GM18951 (cell line): ENCODE data around the gene MDM4.
"Not testable (repeated sequence)": the region's sequence is repeated elsewhere in the genome, so short reads cannot be mapped to it uniquely, and the experiment has no call there.

Source experiments
- POLR2A ChIP-seq: IDR thresholded peaks from 4 replicates; pipeline ENCODE4 v1.6.1; 2011; ENCODE audit warnings: mild to moderate bottlenecking; ENCODE audit not compliant: insufficient read length, insufficient read depth; ENCODE audit errors: extremely low read depth
- in situ Hi-C: fragments of 300-500 bp; cut with MboI; formaldehyde crosslinking; loops from one replicate; pipeline ENCODE4 v1.12.0; 2022; ENCODE audit warnings: low sequenced_read_pairs, mixed read lengths, inconsistent platforms; ENCODE audit not compliant: unreplicated experiment

MDM4 gene

DNA sequence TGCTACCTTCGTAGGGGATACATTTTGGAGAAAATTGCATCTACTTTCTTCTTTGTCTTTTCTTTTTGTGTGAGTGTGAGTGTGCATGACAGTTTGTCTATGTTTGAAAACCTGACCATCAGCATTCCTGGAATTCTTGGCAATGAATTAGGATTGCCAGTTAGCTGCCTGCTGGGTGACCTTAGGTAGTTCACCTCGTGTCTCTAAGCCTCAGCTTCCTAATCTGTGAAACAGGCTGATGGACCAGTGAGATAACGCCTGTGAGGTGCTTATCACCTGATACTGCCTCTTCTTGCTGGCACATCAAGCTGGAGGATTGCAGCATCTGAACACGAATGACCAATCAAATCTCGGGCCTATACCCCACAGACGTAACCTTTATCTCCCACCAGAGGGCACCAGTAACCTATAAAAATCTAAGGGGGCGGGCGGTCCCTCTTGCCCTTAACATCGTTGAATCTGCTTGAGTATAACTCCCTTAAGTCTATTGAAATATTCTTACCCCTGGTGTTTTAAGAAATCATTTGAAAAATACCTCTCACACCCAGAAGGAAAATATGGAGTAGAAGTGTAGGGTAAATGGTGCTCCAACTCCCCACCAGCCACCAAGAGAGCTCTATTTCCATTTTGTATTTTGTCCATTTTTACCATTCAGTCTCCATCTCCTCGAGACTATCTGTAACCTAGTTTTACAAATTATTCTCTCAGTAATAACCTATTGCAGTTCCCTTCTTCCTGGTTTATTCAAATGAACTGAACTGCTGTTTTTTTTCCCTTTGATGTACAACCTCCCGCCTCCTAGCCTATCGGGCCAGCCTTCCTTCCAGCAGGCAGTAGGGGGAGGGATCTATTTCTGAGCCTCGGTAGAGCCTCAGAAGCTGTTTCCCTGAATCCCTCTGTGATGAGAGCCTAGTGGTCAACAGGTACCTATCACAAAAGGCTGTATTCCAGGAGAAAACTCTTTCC lies 49.7 kb downstream of the MDM4 start:
- in situ Hi-C loops, result loop anchor here (10.0 kb wide), 1 partner anchor 239 kb away; no protein-coding TSS in a partner anchor
- no peak for TF ChIP-seq POLR2A

DNA sequence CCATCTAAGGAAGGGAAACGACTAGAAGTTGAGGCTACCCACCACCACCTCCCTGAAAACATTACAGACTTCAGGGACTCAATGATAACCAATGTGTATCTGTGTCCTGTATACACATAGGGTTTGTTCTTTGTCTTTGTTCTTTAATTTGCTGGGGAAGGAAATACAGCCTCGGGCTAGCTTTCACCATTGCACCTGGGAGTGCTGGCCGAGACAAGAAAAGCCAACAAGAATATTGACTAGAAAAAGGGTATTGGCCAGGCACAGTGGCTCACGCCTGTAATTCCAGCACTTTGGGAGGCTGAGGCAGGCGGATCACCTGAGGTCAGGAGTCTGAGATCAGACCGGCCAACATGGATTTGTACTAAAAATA lies 50.4 kb downstream of the MDM4 start:
- TF ChIP-seq POLR2A, result no peak
- in situ Hi-C loops, result loop anchor here (10.0 kb wide), 1 partner anchor 238 kb away; no protein-coding TSS in a partner anchor

DNA sequence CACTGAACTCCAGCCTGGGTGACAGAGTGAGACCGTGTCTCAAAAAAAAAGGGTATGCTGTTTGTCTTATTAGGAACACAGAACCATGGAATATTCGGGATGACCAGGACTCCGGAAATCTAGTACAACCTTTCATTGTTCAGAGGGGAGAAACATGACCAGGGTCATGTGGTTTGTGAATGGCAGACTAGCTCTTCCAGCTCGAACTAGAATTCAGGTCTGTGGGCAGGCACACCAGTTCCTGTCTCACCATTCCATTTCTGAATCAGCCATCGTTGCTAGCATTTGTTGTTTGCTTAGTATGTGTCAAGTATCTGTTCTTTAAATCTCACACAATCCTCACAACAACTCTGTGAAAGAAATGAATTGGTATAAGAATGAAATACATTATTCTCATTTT lies 50.9 kb downstream of the MDM4 start:
- in situ Hi-C loops, result loop anchor here (10.0 kb wide), 1 partner anchor 238 kb away; no protein-coding TSS in a partner anchor

DNA sequence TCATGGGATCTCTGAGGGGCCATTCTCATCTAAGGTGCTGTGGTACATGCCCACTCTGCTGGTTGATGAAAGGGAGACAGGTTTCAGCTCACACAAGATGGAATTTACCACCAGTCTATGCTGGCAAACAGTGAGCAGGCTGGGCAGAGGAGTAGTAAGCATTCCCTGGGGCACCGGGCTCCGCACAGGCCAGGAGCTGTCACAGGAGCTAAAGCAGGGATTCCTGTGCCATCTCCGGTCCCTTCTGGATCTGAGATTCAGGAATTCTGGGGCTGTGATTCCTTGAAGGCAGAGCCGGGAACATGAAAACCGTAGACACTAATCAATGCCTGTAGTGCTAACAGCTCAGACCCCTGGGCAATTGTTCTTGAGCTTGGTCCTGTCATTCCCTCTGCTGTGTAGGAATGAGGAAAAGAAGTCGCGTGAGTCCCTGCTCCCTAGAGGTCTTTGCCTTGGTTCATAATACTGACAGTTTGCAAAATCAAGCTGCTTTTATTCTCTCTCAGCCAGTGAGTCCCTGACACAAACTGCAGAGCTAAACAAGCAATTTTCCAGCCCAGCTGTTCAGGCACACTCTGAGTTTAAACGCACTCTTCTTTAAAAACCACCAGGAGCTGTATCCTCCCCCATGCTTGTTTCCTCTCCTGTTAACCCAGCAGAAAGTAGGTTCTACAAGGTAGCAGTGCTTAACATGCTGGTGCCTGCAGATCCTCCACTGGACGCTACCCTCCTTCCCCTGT lies 52.5 kb downstream of the MDM4 start:
- in situ Hi-C loops, result loop anchor here (10.0 kb wide), 1 partner anchor 236 kb away; no protein-coding TSS in a partner anchor
- TF ChIP-seq POLR2A, result no peak

More for the DNA sequence above, 50.9 kb downstream of the MDM4 start:
- no peak for TF ChIP-seq POLR2A

DNA sequence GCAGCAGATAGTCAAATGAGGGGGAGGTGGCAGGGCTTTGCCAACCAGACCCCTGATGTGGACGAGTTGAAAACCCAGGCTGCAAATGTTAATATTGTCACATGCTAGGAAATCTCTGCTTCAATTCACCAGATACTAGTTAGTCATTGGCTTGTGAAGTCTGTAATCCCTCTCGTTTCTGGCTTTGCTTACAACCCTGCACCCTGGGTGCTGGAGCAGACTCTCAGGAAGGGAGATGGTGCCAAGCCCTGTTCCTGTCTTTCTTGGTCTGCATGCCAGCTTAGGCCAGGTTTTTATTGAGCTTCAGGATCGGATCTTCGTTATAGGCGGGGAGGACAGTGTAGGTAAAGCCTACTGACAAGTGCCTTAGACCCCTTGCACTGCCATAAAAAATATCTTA lies 53.3 kb downstream of the MDM4 start:
- TF ChIP-seq POLR2A, result no peak
- in situ Hi-C loops, result loop anchor here (10.0 kb wide), 1 partner anchor 235 kb away; no protein-coding TSS in a partner anchor

DNA sequence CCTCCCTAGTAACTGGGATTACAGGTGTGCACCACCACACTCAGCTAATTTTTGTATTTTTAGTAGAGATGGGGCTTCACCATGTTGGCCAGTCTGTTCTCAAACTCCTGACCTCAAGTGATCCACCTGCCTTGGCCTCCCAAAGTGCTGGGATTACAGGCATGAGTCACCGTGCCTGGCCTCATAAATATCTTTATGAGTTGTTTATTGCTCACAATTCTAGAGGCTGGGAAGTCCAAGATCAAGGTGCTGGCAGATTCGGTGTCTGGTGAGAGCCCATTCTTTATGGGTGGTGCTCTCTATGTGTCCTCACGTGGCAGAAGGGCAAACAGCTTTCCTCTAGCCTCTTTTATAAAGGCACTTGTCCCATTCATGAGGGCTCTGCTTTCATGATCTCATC lies 53.8 kb downstream of the MDM4 start:
- in situ Hi-C loops, result not testable (repeated sequence)

DNA sequence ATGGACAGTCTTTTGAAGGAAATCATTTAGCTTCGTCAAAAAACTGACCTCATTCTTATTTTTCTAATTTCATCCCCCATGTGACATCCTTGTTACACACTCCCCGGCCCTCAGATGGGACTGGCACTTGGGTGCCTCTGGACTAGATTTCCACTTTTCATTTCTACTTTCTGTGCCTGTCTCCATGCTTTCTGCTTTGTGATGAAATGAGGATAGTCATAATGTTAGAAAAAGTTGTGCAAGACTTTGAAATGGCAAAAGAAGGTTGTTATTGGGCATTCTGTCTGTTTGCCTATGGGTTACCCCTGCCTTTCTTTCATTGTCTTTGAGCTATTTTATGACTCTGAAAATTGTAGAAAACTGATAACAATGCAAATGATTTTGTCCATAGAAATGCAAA lies 54.9 kb downstream of the MDM4 start:
- TF ChIP-seq POLR2A, result no peak
- in situ Hi-C loops, result no loop called here

DNA sequence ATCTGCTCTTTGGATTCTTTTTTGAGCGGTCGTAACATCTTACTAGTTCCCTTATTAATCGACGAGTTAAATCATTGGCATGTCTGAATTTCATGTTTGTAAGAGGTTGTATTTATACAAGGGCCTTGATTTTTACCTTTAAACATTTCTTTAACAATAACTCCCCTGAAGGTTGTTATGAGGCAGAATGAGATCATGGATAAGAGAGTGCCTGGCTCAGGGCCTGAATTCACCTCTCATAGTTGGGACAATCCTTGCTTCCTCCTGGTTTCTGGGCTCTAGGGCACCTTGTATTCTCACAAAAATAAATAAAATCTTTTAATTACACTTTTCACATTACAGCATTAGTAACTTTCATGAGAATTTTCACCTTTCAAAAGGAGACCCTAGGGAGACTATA lies 55.4 kb downstream of the MDM4 start:
- in situ Hi-C loops, result no loop called here

DNA sequence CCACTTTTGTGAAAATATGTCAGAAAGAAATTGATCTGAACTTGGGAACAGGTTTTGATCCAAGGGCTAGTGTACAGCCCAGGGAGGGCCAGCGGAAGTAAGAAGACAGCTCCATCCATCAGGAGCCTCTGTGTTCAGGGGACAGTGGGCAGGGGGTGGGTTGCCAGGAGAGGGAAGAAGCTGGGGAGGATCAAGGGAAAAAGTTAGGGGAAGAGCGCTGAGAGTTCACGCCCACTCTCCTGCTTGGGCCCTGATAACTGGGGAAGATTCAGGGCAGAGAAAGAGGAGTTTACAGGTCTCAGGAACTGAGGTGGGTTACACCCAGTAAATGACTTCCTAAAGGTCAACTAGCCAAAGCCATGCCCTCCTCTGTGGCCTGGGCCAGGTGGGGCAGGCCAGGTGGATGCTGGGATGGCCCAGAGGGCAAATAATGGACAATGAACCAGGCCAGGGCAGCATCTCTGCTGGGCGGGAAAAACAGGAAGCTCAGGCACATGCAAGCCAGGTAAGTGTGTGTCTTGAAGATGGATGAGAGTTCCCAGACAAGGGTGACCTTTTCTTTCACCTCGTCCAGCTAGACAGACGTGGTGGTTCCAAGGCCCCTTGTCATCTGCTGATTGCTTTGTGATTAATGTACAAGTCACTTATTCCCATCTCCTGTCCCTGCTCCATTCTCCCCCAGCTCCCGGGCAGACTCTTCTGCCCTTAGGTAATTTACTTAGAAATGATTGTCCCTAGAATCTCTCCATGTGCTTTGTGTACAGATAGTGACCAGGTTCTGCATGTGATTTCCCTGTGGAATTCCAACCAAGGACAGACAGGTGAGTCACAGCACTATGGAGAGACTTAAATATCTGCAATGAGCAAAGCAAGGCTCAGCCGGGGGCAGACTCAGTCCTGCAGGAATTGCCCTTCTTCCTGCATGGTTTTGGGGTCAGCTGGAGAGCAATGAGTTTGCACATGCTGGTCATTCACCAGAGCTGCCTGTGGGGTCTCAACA lies 57.0 kb downstream of the MDM4 start:
- in situ Hi-C loops, result no loop called here
- no peak for TF ChIP-seq POLR2A

More for the DNA sequence above, 55.4 kb downstream of the MDM4 start:
- no peak for TF ChIP-seq POLR2A

DNA sequence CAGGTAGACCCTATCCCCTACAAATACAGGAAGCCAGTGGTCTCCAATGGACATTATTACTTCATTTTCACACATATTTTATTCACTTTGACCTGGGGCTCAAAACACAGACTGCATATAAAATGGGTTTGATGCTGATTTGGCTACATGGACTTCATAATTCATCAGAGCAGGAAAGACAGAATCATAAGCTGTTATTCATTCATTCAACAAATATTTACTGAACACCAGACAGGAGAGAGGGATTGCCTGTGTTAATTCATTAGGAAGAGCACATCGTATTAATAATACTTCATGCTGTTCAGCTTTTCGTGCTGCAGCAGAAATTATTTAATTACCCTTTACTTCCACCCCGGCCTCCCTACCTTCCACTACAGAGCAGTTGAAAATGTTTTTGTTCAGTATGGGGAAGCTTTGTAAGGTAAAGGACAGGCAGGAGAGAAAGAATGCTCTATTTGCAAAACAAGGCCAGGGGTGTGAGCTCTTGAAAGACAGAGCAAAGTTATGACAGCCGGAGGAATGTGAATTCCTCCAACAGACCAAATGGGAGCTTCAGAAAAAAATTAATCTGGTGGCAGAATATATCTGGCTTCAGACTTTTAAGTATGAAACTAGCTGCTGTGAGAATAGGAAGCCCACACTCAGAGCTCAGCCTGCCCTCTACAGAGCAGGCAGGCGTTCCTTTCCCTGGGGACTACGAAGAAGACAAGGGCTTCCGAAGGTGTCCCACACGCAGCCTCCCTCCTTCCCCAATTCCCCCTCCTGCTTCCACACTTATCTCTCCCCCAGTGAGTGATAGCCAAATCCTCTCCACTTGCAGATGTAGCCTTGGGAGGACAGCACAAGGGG lies 58.0 kb downstream of the MDM4 start:
- in situ Hi-C loops, result no loop called here

DNA sequence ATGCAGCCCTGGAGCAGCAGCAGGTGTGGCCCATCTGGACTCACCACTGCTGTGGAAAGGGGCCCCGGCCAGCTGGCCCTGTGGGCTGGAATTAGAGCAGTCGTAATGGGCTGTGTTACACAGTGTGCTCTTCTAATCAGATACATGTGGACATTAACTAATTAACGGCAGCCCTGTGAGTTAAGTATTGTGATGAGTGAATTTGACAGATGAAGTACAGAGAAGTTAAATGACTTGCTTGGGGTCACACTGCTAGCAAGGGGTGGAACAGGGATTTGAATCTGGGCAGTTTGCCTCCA lies 58.6 kb downstream of the MDM4 start:
- TF ChIP-seq POLR2A, result no peak
- in situ Hi-C loops, result no loop called here

More for the DNA sequence above, 58.0 kb downstream of the MDM4 start:
- TF ChIP-seq POLR2A, result no peak
